Erythroblast (primary cell): Measurements from ENCODE around the gene STXBP2.

Experiments
- DNase-seq, 2 experiments: peaks; one replicate each; lab custom pipeline; 2025; lab: John Stamatoyannopoulos, UW
- GATA1 ChIP-seq: IDR thresholded peaks from 2 replicates; pipeline ENCODE4 v1.6.1; 2011; ENCODE audit warnings: low read depth, mild to moderate bottlenecking, control low read depth, low read length, moderate library complexity
- POLR2A ChIP-seq: IDR thresholded peaks from 2 replicates; pipeline ENCODE4 v1.6.1; 2011; ENCODE audit warnings: mild to moderate bottlenecking, low read length

Gene STXBP2

DNA sequence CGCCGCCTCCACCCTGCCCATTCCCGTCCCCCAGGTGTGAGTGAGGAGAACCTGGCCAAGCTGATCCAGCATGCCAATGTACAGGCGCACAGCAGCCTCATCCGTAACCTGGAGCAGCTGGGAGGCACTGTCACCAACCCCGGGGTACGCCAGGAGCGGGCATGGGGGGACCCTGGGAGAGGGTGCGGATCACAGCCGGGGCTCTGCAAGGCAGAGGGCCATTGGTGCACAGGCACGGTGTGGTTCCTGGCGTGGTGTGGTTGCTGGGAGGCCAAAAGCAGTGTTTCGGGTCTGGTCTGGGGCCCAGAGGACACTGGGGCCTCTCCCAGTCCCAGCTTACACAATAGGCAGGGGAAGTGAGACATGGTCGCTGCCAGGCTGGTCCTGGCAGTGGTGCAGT lies 8.3 kb downstream of the STXBP2 start:
- DNase-seq, result no peak
- no peak for TF ChIP-seq POLR2A

DNA sequence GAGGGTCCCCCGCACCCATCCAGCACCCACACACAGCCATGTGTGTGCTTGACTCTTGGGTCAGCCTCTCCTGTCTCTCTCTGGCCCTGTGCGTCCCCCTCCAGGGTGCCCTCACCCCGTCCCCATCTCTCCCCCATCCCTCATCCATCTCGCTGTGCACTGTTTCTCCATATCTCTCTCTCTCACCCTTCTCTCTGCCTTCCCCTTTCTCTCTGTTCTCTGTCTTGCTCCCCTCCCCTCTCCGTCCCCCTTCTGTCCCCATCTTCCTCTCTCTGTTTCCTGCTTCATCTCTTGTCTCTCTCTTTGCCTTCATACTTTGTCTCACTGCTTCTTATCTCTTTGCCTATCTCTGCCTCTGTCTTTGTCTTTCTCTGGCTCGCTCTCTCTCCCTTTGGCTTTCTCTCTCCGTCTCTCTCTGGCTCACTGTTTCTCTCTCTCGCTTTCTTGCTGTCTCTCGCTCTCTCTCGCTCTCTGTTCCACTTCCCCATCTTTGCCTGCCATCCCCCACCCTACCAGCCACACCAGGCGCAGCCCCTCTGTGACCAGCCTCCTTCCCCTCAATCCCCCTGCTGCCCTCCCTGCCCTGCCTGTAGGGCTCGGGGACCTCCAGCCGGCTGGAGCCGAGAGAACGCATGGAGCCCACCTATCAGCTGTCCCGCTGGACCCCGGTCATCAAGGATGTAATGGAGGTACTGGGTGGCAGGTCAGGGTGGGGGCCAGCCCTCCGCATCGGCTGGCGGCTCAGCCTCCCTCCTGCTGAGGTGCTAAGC lies 8.9 kb downstream of the STXBP2 start:
- TF ChIP-seq POLR2A (no peak), GATA1 (no peak)
- no peak for DNase-seq

DNA sequence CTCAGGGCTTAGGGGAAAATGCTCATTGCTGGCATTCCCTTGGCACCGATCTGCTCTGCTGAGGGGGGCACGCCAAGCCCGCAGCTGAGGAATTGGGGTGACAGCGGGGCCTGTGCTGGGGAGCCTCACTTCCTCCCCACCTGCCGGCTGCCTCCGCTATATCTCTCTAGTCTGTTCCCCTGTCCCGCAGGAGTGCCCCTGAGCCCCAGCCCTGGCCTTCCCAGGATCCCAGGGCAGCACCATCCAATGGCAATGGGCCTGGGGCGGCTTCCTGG lies 9.5 kb downstream of the STXBP2 start:
- no peak for TF ChIP-seq GATA1
- no peak for TF ChIP-seq POLR2A
- no peak for DNase-seq

DNA sequence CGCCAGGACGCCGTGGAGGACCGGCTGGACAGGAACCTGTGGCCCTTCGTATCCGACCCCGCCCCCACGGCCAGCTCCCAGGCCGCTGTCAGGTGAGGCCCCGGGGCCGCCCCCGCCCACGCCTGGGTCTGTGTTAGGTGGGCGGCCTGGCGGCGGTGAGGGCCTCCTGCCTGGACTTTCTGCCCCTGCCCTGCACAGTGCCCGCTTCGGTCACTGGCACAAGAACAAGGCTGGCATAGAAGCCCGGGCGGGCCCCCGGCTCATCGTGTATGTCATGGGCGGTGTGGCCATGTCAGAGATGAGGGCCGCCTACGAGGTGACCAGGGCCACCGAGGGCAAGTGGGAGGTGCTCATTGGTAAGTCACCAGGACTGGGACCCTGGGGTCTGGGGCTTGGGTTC lies 10.2 kb downstream of the STXBP2 start:
- TF ChIP-seq POLR2A (no peak), GATA1 (no peak)
- DNase-seq, result no peak

DNA sequence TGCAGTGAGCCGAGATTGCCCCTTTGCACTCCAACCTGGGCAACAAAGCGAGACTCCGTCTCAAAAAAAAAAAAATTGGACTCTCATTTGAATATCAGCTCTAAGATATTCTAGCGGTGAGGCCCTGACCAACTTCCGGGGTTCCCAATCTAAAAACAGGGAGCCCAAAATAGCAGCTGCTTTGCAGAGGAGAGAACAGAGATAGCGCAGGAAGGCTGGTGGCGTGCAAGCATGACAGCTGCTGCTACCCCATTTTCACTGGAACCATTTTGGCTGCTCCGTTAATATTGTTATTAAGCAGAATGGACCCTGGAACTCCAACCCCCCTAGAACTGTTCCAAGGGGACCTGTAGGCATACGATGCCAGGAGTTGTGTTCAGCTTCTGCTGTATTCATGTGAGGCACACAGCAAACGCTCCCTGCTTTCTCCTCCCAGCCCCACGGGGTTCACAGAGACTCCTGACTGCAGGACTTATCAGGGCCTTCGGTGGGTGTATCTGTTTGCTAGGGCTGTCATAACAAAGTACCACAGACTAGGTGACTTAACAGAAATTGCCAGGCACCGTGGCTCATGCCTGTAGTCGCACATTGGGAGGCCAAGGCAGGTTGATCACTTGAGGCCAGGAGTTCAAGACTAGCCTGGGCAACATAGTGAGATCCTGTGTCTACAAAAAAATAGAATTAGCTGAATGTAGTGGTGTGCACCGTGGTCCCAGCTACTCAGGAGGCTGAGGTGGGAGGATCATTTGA lies 11.5 kb downstream of the STXBP2 start:
- peak; percentile 18 for TF ChIP-seq POLR2A
- no peak for TF ChIP-seq GATA1
- peak in 1 of 2 experiments; percentile 49 for DNase-seq

DNA sequence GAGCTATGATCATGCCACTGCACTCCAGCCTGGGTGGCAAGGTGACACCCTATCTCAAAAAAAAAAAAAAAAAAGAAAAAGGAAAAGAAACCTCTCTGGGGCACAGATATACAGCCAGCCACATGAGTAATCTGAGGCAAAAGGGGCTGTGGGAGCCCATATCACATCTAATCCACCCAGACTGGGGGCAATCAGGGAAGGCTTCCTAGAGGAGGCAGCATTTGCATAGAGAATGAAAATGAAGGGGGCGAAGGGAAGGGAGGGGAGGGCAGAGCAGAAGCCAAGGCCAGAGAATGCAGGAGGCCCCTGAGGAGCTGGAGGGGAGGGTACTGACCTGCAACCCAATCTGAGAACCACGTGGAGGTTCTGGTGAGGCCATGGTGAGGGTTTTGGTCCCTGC lies 13.2 kb downstream of the STXBP2 start:
- TF ChIP-seq POLR2A, result no peak
- TF ChIP-seq GATA1, result no peak
- no peak for DNase-seq

DNA sequence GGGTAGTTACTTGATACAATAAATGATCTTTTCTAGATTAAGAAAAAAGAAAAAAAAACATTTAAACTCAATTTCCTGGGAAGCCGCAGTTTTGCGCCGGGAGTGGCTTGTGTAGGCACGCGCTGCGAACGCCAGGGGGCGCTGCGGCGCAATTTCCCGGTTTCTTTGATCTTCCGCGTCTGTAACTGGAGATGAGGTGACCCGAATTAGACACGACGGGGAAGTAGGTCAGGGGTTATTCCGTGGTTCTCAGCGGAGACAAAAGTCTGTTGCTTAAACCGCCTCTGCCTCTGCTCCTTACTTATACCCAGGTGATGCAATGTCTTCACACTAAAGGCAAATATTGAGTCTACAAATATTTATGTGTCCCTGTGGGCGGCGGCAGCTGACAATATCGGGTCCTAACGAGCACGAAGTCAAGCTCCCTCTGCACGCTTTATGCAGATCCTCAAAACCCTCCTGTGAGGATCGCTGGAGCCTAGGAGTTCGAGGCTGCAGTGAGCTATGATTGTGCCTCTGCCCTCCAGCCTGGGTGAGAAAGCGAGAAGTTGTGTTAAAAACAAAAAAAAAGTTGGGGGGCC lies 15.2 kb downstream of the STXBP2 start:
- DNase-seq, result peak; percentile 82 to 89
- TF ChIP-seq GATA1, result no peak
- peak; percentile 19 for TF ChIP-seq POLR2A

DNA sequence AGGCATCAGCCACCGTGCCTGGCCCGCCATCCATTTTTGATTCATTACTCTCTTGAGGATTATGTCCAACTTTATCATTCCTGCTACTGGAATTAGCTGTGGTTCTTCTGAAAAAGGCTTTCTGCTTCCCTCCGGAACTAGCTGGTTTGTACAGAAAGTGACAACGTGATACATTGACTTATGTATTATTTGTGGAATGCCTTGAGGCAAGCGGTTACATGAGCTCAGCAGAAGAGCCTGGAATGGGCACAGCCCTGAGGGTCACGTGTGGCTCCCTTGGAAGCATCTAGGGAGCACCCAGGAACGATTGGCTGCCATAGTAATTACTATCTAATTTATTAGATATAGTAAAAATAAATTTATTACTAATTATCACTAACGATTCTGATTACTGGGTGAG lies 17.5 kb downstream of the STXBP2 start:
- TF ChIP-seq GATA1, result no peak
- no peak for TF ChIP-seq POLR2A
- no peak for DNase-seq

DNA sequence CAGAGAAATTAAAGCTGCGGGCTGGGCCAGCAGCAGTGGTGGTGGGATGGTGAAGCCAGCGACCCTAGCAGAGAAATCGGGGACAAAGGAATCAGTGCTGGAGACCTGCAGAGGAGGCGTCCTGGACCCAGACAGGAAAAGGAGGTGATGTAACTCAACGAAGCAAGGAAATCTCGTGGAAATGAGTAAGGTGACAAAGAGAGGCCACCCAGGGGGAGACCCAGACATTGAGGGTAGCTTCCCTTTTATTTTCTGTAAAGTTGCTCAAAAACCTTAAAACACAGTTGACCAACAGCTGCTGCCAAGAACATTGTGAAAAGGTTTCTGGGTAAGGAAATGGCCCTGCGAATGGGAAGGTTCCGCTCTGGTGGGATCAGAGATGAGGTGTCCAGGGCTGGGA lies 18.7 kb downstream of the STXBP2 start:
- no peak for DNase-seq
- TF ChIP-seq POLR2A, result no peak
- no peak for TF ChIP-seq GATA1

DNA sequence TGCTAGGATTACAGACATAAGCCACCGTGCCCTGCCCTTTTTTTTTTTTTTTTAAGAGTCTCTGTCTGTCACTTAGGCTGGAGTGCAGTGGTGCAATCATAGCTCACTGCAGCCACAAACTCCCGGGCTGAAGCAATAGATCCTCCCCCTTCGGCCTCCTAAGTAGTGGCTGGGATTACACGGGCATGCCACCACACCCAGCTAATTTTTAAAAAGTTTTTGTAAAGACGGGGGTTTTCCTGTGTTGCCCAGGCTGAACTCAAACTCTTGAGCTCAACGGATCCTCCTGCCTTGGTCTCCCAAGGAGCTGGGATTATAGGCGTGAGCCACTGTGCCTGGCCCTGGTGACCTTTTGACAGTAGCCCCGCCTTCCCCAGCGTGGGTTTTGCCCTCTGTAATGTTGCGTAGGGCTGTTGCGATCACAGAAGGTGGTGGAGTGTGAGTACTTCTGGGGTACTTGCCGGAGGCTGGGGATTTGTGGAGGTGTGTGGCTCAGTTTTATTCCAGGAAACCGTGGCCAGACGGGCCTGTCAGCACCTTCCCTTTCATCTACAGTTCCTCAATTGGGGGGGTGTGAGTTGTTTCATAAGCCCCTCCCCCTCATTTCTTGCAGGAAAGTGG lies 20.3 kb downstream of the STXBP2 start:
- no peak for DNase-seq
- no peak for TF ChIP-seq GATA1
- no peak for TF ChIP-seq POLR2A

DNA sequence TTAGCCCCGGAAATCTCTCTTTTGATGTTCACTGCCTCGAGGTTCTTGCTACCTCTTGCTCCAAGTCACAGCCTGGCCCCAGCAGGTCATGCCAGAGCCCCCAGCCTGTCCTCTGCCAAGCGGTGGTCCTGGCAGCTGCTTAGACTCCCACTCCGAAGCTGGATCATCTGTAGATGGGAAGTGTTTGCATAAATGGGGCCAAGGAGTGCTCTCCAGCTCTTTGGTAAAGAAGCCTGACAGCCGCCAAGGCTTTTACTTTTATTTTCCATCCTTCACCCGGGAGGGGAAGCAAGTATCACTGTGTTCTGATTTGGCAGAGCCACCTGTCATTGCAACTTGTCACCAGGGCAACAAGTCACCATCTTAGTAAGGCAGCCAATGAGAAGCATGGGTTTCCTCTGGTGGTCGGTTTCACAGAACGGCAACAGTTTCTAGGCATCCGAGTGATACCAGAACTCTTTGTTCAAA lies 21.3 kb downstream of the STXBP2 start:
- no peak for TF ChIP-seq POLR2A
- TF ChIP-seq GATA1, result no peak
- no peak for DNase-seq

DNA sequence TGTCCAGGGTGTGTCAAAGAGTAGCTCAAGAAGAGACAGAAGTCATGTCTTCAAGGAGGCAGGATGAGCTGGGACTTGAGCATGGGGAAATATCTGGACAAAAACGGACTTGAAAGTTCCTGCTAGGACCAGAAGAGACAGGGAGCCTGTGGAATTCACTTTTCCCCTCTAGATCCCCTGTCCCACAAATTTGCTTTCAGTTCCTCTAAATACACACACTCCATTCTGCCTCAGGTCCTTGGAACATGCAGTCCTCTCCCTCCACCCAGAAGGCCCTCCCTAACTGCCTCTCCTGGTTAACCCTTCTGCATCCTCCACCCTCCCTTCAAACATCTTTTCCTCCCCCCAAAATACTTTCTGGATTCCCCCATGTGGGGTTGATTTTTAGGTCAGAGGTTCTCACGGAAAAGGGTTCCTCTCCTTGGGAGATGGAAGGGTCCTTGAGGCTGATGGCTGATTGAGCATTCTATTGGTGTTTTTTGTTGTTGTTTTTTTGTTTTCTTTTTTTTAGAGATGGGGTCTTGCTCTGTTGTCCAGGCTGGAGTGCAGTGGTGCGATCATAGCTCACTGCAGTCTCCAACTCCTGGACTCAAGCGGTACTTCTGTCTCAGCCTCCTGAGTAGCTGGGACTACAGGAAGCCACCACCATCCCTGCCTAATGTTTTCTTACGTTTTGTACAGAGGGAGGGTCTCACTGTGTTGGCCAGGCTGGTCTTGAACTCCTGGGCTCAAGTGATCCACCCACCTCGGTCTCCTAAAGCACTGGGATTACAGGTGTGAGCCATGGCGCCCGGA lies 25.0 kb downstream of the STXBP2 start:
- TF ChIP-seq GATA1 (no peak), POLR2A (no peak)
- no peak for DNase-seq

DNA sequence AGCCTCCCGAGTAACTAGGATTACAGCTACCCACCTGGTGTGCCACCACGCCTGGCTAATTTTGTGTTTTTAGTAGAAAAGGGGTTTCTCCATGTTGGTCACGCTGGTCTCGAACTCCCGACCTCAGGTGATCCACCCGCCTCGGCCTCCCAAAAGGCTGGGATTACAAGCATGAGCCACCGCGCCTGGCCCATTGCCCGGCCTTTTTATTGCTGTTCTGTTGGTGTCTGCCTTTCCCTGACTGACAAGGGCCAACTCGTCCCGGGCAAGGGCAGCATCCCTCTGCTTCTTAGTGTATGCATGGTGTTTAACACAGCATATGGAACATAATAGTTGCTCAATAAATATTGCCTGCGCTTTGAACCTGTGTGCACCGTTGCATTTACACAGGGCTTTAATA lies 25.7 kb downstream of the STXBP2 start:
- TF ChIP-seq POLR2A, result no peak
- no peak for TF ChIP-seq GATA1
- DNase-seq, result no peak

DNA sequence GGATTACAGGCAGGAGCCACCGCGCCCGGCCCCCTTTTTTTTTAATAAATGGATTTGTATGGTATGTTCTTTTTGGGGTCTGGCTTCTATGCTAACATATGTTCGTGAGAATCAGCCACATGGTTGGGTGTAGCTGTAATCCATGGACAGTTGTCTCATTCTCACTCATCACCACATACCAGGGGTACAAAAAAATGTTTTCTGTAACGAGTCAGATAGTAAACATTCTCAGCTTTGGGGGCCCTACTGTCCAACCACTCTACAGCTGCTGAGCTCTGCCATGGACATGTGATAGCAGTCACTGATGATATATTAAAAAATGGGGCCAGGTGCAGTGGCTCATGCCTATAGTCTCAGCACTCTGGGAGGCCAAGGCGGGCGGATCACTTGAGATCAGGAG lies 26.8 kb downstream of the STXBP2 start:
- TF ChIP-seq GATA1, result no peak

DNA sequence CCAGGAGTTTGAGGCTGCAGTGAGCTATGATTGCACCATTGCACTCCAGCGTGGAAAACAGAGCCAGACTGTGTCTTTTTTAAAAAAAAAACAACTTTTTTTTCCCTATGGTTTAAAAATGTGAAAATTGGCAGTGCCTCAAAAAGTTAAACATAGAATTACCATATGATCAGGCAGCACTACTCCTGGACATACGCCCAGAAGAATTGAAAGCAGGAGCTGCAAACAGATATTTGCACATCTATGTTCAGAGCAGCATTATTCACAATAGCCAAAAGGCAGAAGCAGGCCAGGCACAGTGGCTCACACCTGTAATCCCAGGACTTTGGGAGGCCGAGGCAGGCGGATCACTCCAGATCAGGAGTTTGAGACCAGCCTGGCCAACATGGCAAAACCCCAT lies 28.2 kb downstream of the STXBP2 start:
- TF ChIP-seq POLR2A, result no peak
- TF ChIP-seq GATA1, result no peak
- no peak for DNase-seq

More for the DNA sequence above, 26.8 kb downstream of the STXBP2 start:
- DNase-seq, result no peak
